Gastroesophageal sphincter (tissue), 4 donors: ENCODE measurements around the gene REPS1. TPM values are rescaled to one million over a fixed set of nuclear protein-coding genes. Genes with fewer than 3 reads are reported as not detected.

Experiments
- ATAC-seq: fragments of 150-250 bp; one replicate; pipeline ENCODE4 v1.9.1; 2016; ENCODE audit warnings: mild to moderate bottlenecking, moderate library complexity
- H3K27ac ChIP-seq, 4 donors: fragments of 200-600 bp; sonication (generic) in 3 of 4; 1 replicate in 3 of 4; 2 replicates in 1 of 4; pipeline ENCODE4 v1.5.1; 2016 to 2019
- H3K27me3 ChIP-seq: fragments of 200-600 bp; sonication (generic); one replicate; pipeline ENCODE4 v1.5.1; 2019
- H3K36me3 ChIP-seq, 2 donors: fragments of 200-600 bp; sonication (generic); one replicate each; pipeline ENCODE4 v1.5.1; 2019; ENCODE audit warnings: control low read depth in 1 of 2
- H3K4me1 ChIP-seq, 3 donors: fragments of 200-600 bp; sonication (generic); 1 replicate in 2 of 3; 2 replicates in 1 of 3; pipeline ENCODE4 v1.5.1; 2016 to 2019; ENCODE audit warnings: control low read depth in 2 of 3
- H3K4me3 ChIP-seq, 2 donors: fragments of 200-600 bp; sonication (generic); one replicate each; pipeline ENCODE4 v1.5.1; 2019; ENCODE audit warnings: mild to moderate bottlenecking in 1 of 2, moderate library complexity in 1 of 2
- H3K9me3 ChIP-seq, 3 donors: fragments of 200-600 bp; sonication (generic); one replicate each; pipeline ENCODE4 v1.5.1; 2017 to 2019; ENCODE audit warnings: control low read depth in 2 of 3
- CTCF ChIP-seq, 4 experiments: fragments of 200-600 bp in 2 of 4; fragments of 450-650 bp in 2 of 4; sonication (generic) in 1 of 4; IDR thresholded peaks; one replicate each; pipeline ENCODE4 v1.5.1; 2017 to 2019; ENCODE audit warnings: antibody characterized with exemption in 4 of 4, mild to moderate bottlenecking in 2 of 4, moderate library complexity in 2 of 4
- EP300 ChIP-seq: sonication (generic); formaldehyde crosslinking; IDR thresholded peaks from one replicate; pipeline ENCODE4 v1.6.1; 2017; ENCODE audit warnings: antibody characterized with exemption, mild to moderate bottlenecking
- POLR2A ChIP-seq, 2 donors: fragments of 450-650 bp; IDR thresholded peaks; one replicate each; pipeline ENCODE4 v1.6.1; 2017; ENCODE audit warnings: antibody characterized with exemption in 2 of 2, mild to moderate bottlenecking in 2 of 2, moderate library complexity in 1 of 2
- POLR2AphosphoS5 ChIP-seq: sonication (generic); formaldehyde crosslinking; IDR thresholded peaks from one replicate; pipeline ENCODE4 v1.6.1; 2017; ENCODE audit warnings: antibody characterized with exemption
- WGBS, 2 donors: methylation state at CpG; one replicate each; pipeline ENCODE4 v1.1.5; 2018; ENCODE audit warnings: low coverage in 1 of 2; 5-methylcytosine and 5-hydroxymethylcytosine counted together
- total RNA-seq, 4 donors: library from RNA; depleted of rRNA; stranded (reverse); fragments of >200 nt; gene quantifications; one replicate each; pipeline ENCODE4 v1.1.0, GENCODE V29; 2016

REPS1 gene
- total RNA-seq, 4 donors from 2014 or later = 26.7 to 42.6 (median 29.3) TPM

DNA sequence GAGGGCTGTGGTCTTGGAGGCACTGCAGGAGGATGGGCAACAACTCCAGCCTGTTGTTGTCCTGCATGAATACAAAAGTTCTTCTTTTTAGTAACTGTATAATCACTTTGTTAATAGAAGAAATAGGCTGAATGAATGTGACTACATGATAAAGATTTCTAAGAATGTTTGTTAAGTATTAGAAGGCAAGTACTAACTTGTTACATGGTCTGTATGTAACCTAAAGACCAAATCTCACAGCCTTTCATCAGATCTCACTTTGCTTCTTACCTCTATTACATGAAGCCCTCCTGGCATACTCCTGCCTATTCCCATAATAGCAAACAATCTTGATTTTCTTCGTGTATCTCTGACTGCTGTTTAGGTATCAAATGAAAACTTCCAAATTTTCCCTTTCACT, 73.4 kb downstream of the REPS1 start:
- peaks cover 0 to 94% of the 10 kb centered on the region in 2 donors for H3K36me3 ChIP-seq
- H3K4me3 ChIP-seq = no peak overlapping the region
- TF ChIP-seq POLR2A (IDR thresholded peaks at IDR 0.05) = no peak
- no peak for TF ChIP-seq POLR2AphosphoS5
- TF ChIP-seq EP300 = no peak
- TF ChIP-seq CTCF (IDR thresholded peaks at IDR 0.05) = no peak
- no peak for ATAC-seq
- 29 to 88% methylated on average over 1 of the region's 1 CpG for WGBS, 2 donors
- no peak overlapping the region for H3K27ac ChIP-seq
- no peaks in the 10 kb centered on the region for H3K9me3 ChIP-seq
- no peaks in the 10 kb centered on the region for H3K27me3 ChIP-seq
- H3K4me1 ChIP-seq = no peaks in the 10 kb centered on the region

GRCh38 chr6:138912308-138912707, 75.7 kb downstream of the REPS1 start:
- no peaks in the 10 kb centered on the region for H3K4me1 ChIP-seq
- H3K27me3 ChIP-seq = no peaks in the 10 kb centered on the region
- TF ChIP-seq POLR2AphosphoS5 = no peak
- TF ChIP-seq EP300 = no peak
- no peak for TF ChIP-seq POLR2A (IDR thresholded peaks at IDR 0.05)
- TF ChIP-seq CTCF (IDR thresholded peaks at IDR 0.05) = no peak
- peaks cover 5 to 98% of the 10 kb centered on the region in 2 donors for H3K36me3 ChIP-seq
- H3K4me3 ChIP-seq = no peak overlapping the region
- 61 to 62% methylated on average over 2 to 3 of the region's 3 CpGs for WGBS, 2 donors
- H3K9me3 ChIP-seq = no peaks in the 10 kb centered on the region
- H3K27ac ChIP-seq = no peak overlapping the region
- no peak for ATAC-seq

GRCh38 chr6:138909975-138910374, 78.1 kb downstream of the REPS1 start:
- Histone ChIP-seq H3K4me1 (no peaks in the 10 kb centered on the region), H3K4me3 (no peak overlapping the region), H3K27me3 (no peaks in the 10 kb centered on the region), H3K9me3 (no peaks in the 10 kb centered on the region), H3K27ac (no peak overlapping the region), H3K36me3 (peaks cover 5 to 98% of the 10 kb centered on the region in 2 donors)
- TF ChIP-seq POLR2A (IDR thresholded peaks at IDR 0.05) = no peak
- ATAC-seq = no peak
- WGBS, 2 donors = 100% methylated on average over 1 of the region's 1 CpG; no CpG with 5 or more reads in 1 of the 2 donors

DNA sequence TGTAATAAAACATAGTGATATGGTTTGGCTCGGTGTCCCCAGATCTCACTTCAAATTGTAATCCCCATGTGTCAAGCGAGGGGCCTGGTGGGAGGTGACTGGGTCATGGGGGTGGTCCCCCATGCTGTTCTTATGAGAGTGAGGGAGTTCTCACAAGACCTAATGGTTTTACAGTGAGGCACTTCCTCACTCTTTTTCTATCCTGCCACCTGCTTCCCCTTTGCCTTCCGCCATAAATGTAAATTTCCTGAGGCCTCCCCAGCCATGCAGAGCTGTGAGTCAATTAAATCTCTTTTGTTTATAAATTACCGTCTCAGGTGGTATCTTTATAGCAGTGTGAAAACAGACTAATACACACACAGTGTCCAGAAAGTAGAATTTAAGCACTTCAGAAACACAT, 78.5 kb downstream of the REPS1 start:
- ATAC-seq = no peak
- 77 to 82% methylated on average over 4 of the region's 4 CpGs for WGBS, 2 donors
- Histone ChIP-seq H3K27me3 (no peaks in the 10 kb centered on the region), H3K27ac (no peak overlapping the region), H3K4me3 (no peak overlapping the region), H3K9me3 (no peaks in the 10 kb centered on the region), H3K4me1 (no peaks in the 10 kb centered on the region), H3K36me3 (peaks cover 6 to 98% of the 10 kb centered on the region in 2 donors)
- TF ChIP-seq POLR2AphosphoS5 (no peak), CTCF (IDR thresholded peaks at IDR 0.05) (no peak)

GRCh38 chr6:138907167-138907566, 80.9 kb downstream of the REPS1 start:
- WGBS, 2 donors = 94 to 100% methylated on average over 4 to 6 of the region's 7 CpGs
- H3K9me3 ChIP-seq = no peaks in the 10 kb centered on the region
- H3K27ac ChIP-seq = no peak overlapping the region
- no peak overlapping the region for H3K4me3 ChIP-seq
- H3K27me3 ChIP-seq = no peaks in the 10 kb centered on the region
- no peak for ATAC-seq
- no peaks in the 10 kb centered on the region for H3K4me1 ChIP-seq
- TF ChIP-seq CTCF (IDR thresholded peaks at IDR 0.05) (no peak), POLR2A (IDR thresholded peaks at IDR 0.05) (no peak), POLR2AphosphoS5 (no peak), EP300 (no peak)
- peaks cover 7 to 98% of the 10 kb centered on the region in 2 donors for H3K36me3 ChIP-seq
